MV-4-11 (cell line): ENCODE results near the gene FGG.
"Not testable (repeated sequence)": the region's sequence is repeated elsewhere in the genome, so short reads cannot be mapped to it uniquely, and the experiment has no call there.

Experiments
- DNase-seq: peaks from one replicate; lab custom pipeline; 2025; lab: John Stamatoyannopoulos, UW

Gene FGG

GRCh38 chr4:154610582-154610981, 1.9 kb downstream of the FGG start:
- DNase-seq, result no peak

- DNase-seq, result no peak
Measured at GRCh38 chr4:154609532-154609931, 2.9 kb downstream of the FGG start.

DNA sequence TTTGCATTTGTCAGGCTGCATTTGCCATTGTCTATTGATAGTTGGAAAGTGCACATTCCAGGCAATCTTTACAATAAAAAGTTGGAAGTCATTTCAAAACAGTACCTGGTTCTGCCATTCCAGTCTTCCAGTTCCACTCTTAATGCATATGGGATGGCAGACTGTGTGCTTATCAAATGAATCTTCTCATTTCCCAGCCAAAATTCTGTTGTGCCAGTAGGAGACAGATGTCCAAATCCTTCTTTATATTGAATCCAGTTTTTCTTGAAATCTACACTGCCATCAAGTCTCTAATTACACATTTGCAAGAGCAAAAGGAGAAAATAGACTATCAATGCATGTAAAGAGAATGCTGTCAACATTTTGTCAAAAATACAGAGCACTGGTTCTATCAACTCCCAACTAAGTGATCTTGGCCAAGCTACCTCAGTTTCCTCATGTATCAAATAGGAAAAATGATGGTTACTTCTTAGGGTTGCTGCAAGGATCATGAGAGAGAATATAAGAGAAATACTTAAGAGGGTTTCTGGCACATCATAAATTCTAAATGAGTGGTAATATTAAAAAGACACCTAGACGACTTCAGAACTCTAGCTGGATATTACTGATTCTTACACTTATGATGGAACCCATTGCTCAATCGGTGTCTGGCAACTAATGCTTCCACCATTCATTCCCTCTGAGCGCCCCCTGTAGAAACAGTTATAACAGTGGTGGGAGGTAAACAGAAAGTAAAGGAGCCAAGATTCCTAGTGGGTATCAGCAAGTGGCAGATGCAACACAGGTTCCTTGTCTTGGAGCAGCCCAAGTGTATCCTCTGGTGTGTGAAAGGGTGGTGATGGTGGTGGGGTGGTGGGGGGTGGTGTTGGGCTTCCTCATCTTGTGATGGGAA, 3.8 kb downstream of the FGG start:
- DNase-seq, result no peak

DNA sequence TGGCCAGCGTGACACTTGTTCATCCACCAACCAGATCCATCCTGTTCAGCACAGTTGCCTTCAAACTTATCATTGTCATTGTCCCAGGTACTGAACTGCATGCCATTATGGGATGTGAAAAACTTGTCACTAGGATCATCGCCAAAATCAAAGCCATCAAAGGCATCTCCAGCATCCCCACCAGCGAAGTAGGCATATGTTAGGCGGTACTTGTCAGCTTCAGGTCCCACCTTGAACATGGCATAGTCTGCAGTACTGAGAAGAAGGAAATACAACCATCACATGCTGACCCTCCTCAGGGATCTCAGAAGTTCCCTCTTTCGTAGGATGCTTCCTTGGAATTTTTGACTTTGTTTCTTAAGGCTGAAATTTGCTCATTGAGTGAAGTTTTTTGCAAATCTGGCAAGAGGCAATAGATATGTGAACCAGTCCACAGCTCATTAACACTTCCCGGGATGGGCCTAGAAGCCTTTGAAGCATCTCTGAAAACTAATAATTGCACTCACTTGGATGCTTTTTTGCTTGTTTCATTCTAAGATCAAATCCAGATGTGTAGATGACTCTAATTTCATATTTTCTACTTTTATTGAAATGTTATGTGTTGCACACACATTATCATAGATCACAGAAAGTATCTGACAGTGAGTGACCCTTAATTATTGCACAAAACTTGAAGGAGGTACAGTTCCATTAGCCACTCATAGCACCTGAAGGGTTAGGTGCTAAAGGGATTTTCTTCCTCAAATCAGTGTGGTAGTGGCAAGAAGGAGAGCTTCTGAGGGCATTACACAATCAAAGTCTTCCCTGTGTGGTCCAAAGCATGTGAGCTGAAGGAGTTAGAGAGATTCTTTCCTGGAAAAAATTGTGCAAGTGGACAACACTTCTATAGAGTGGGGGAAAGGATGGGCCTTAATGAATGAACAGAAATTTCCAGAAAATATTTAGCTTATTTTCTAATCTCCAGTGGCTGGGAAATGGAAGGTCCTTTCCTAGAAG, 5.4 kb downstream of the FGG start:
- no peak for DNase-seq

DNA sequence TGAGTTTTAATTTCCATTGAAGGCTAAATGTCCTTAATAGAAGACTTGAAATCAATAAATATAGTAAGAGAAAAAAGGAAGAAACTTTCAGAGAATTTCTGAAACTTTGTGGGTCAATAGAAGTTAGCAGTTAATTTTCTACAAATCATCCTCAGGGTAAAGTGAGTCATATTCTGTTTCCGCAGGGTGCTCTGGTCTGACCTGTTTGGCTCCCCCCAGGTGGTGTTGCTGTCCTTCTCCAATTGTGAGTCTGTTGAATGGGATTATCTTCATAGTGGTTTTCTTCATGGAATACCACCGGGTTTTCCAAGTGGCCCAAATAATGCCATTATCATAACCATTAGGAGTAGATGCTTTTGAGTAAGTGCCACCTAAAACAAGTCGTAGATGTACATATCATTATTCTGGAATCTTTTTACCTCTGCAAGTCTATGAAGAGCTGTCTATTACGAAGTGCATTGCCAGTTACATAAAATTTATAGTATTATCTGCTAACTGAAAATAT, 7.7 kb downstream of the FGG start:
- no peak for DNase-seq

GRCh38 chr4:154603033-154603943, 9.2 kb downstream of the FGG start:
- no peak for DNase-seq

GRCh38 chr4:154602404-154603020, 9.9 kb downstream of the FGG start:
- DNase-seq, result no peak

DNA sequence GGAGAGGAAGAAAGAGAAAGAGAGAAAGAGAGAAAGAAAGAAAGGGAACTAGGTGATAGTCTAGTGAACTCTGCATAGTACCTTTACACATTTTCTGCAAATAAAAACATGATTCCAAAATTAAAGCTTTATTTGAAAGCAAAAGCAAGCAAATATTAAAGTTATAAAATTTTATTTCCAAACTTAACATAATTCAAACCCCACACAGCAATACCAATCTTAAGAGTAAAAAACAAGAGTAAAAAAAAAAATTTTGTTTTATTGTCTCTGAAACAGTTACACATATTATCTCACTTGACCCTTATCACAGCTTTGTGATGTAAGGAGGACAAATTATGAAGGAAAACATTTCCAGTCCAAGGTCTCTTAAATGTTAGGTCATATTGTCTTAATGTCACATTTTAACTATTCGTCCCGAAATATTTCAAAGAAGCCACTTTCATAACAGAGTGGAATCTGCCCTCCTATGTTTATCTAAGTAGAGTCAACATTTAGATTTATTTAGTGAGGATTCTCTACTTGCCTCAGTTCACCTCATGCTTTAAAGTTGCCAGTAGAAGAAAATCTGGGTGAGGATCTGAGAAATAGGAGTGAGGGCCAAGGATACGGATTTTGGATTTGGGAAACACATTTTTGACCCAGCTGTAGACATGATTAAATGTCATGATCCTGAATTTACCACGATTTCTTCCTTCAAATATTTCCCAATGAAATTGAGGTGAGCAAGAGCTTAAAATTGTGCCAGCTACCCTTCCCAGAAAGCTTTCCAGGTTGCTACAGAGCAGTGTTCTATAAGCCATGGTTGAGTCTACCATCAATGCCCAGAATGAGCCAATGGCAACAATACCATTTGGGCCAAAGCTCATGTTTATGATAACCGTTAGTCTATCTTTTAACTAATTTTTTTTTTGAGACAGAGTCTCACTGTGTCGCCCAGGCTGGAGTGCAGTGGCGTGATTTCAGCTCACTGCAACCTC, 14.4 kb downstream of the FGG start:
- DNase-seq, result no peak

GRCh38 chr4:154597281-154597680, 15.2 kb downstream of the FGG start:
- DNase-seq, result not testable (repeated sequence)

DNA sequence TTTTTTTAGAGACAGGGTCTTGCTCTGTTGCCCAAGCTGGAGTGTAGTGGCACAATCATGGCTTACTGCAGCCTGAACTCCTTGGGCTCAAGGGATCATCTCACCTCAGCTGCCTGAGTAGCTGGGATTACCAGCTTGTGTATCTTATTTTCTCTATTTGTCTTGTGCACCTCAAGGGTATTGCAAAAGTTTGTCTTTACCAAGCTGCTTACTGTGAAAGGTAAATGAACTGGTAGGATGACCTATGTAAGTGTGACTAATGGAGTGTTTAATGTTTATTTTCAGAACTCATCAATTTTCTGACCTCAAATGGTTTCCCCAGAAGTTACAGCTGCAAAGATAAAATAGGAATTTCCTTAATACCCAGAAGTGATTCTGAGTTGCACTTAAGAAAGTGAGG, 16.6 kb downstream of the FGG start:
- DNase-seq, result no peak

DNA sequence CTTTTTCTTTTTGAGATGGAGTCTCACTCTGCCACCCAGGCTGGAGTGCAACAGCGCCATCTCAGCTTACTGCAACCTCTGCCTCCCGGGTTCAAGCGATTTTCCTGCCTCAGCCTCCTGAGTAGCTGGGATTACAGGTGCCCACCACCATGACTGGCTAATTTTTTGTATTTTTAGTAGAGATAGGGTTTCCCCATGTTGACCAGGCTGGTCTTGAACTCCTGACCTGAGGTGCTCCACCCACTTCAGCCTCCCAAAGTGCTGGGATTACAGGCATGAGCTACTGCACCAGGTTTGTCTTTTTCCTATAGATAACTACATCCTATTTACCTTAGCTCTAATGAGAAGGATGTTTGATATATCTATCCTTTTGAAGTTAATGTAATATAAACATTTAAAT, 18.1 kb downstream of the FGG start:
- not testable (repeated sequence) for DNase-seq

DNA sequence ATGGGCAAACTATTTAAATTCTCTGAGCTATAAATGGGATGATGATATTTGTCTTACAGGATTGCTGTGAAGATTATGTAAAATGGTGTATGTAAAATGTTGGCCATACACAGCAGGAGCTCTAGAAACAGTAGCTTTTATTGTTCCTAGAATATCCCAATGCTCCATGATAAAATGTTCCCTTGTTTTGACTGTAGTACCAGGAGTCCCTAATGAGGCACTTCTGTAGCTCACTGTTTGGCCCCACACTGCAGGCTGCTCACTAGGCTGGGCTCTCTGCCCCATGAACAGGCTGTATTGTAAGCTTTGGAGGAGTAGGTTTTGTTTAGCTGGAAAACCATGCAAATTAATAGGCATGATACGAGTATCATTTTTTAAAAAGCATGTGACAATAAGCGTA, 18.6 kb downstream of the FGG start:
- no peak for DNase-seq

GRCh38 chr4:154591890-154592289, 20.6 kb downstream of the FGG start:
- no peak for DNase-seq

DNA sequence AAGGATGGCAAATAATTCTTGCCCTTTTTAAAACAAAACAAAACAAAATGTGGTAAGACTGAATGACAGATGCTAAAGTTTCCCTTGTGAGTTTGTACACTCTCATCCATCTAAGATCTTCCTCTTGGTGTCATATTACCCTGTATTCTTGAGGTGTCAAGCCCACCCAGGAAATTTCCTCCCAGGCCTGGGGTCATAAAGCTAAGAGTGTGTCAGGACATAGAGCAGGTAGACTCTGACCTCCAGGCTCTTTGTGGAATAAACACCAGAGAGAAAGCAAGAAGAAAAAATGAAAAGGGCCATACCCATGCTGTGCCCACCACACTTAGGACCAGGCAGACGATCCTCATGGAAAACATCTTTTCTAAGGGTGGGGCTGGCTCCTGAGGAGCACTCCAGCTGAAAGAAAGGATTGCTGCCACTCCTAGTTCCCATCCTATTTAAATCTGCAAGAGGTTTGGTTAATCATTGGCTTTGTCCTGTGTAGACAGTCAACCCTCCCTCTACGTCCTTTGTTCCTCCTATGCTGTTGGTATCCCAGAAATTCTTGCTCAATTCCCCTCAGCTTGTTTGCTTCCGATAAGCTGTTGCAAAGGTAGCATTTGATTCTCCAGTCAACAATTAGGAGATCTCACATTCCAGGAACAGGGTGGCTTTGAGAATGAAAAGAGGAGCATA, 22.0 kb downstream of the FGG start, which contains the start of gene FGA:
TSS of gene FGA (minus strand) at position 414 of the 678 bp plus-strand sequence. CDS start at position 359, 55 bp downstream.
- DNase-seq, result no peak

DNA sequence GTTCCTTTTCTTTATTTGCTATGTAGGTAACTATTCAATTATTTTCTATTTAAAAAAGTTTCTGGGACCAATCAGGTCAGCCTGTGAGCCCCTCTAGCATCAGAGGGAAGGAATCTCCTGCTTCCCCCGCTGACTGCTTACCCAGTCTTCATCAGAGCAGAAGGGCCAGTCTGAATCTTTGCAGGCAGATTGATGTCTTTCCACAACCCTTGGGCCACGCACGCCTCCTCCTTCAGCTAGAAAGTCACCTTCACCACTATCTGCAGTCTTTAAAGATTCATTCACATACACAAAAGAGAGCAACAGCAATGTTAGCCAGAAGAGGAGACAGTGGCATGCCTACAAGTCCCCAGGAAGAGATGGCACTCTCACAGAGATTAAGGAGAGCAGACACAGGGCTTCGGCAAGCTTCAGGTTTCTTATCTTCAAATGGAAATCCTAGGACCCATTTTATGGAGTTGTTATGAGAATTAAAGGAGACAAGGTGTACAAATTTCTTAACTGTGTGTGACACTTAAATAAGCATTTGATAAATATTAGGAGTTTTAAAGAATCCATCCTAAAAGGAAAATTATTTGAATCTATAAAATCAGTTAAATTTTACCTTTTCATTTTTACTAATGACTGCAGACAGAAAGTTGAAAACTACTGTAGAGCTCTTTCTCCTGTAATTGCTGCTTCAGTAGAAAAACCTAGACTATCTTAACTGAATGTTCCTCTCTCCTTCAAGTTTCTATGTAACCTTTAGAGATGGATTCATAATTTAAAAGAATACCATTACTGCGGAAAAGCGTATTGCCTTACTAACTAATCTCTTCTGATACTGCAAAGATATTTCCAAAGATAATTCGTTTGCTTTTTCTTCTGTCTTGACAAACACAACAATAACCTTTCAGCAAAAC, 22.9 kb downstream of the FGG start:
- no peak for DNase-seq

- no peak for DNase-seq
Measured at GRCh38 chr4:154588198-154588597, 24.3 kb downstream of the FGG start.

GRCh38 chr4:154586296-154587033, 26.0 kb downstream of the FGG start:
- no peak for DNase-seq
